Measurements from ENCODE around the gene MED17.

Gene MED17

DNA sequence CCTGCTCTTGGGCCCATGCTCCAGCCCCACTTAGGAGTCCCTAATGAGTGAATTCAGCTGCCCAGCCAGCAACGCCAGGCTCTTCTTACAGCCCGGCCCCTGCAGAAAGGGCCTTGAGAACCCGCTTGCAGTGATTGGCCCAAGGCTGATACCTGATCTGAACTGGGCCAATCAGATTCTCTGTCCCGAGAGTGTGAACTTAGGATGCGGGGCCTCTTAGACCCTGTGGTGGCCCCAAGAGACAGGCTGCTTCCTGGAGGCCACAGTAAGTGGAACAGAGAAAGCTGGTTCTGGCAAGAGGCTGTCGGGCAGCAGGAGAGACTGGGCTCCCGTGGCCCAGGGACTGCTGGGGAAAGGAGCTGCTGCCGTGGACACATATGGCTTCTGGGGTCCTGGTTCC, 54.9 kb downstream of the MED17 start:
- no peak for ATAC-seq

DNA sequence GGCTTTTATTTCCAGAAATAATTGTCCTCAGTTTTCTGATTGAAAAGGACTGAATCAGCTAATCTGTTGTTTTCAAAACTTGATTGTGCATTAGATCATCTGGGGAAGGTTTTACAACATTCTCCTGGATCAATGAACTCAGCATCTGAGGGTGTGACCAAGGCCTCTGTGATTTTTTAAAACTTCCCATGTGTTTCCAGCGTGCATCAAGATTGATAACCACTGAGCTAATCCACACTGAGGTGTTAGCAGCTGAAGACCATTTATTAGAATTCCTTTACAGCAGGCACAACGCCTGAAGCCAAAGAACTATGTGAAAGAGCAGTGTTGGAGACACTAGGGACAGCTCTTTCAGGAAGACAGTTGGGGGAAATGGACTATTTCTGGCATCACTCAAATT, 56.1 kb downstream of the MED17 start:
- ATAC-seq, result no peak
- TF ChIP-seq ESRRG (CRISPR knock-in tag; IDR thresholded peaks at IDR 0.05) (no peak), TCF4 (CRISPR knock-in tag; IDR thresholded peaks at IDR 0.05; ENCODE audit: borderline replicate concordance) (no peak), ZFP3 (CRISPR knock-in tag; IDR thresholded peaks at IDR 0.05) (no peak), GLIS3 (CRISPR knock-in tag; IDR thresholded peaks at IDR 0.05) (no peak), ARNTL (CRISPR knock-in tag; IDR thresholded peaks at IDR 0.05; ENCODE audit: borderline replicate concordance, low read depth) (no peak)
- TF ChIP-seq, protein P1, sequence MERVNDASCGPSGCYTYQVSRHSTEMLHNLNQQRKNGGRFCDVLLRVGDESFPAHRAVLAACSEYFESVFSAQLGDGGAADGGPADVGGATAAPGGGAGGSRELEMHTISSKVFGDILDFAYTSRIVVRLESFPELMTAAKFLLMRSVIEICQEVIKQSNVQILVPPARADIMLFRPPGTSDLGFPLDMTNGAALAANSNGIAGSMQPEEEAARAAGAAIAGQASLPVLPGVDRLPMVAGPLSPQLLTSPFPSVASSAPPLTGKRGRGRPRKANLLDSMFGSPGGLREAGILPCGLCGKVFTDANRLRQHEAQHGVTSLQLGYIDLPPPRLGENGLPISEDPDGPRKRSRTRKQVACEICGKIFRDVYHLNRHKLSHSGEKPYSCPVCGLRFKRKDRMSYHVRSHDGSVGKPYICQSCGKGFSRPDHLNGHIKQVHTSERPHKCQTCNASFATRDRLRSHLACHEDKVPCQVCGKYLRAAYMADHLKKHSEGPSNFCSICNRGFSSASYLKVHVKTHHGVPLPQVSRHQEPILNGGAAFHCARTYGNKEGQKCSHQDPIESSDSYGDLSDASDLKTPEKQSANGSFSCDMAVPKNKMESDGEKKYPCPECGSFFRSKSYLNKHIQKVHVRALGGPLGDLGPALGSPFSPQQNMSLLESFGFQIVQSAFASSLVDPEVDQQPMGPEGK (CRISPR knock-in tag; IDR thresholded peaks at IDR 0.05; ENCODE audit: borderline replicate concordance), result no peak
- TF ChIP-seq, protein P2, sequence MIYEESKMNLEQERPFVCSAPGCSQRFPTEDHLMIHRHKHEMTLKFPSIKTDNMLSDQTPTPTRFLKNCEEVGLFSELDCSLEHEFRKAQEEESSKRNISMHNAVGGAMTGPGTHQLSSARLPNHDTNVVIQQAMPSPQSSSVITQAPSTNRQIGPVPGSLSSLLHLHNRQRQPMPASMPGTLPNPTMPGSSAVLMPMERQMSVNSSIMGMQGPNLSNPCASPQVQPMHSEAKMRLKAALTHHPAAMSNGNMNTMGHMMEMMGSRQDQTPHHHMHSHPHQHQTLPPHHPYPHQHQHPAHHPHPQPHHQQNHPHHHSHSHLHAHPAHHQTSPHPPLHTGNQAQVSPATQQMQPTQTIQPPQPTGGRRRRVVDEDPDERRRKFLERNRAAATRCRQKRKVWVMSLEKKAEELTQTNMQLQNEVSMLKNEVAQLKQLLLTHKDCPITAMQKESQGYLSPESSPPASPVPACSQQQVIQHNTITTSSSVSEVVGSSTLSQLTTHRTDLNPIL (CRISPR knock-in tag; IDR thresholded peaks at IDR 0.05; ENCODE audit: low read depth), result no peak

More for the DNA sequence above, 54.9 kb downstream of the MED17 start:
- TF ChIP-seq ZFP3 (CRISPR knock-in tag; IDR thresholded peaks at IDR 0.05) (no peak), ZNF70 (CRISPR knock-in tag; IDR thresholded peaks at IDR 0.05) (no peak), TCF4 (CRISPR knock-in tag; IDR thresholded peaks at IDR 0.05; ENCODE audit: borderline replicate concordance) (no peak), TOX (CRISPR knock-in tag; IDR thresholded peaks at IDR 0.05; ENCODE audit: borderline replicate concordance) (no peak), CSDC2 (CRISPR knock-in tag; IDR thresholded peaks at IDR 0.05) (no peak), ZNF8 (CRISPR knock-in tag; IDR thresholded peaks at IDR 0.05) (no peak), GLIS3 (CRISPR knock-in tag; IDR thresholded peaks at IDR 0.05) (no peak), ISL1 (CRISPR knock-in tag; IDR thresholded peaks at IDR 0.05) (no peak), ZC3H10 (CRISPR knock-in tag; IDR thresholded peaks at IDR 0.05) (no peak)
- TF ChIP-seq, protein P3, sequence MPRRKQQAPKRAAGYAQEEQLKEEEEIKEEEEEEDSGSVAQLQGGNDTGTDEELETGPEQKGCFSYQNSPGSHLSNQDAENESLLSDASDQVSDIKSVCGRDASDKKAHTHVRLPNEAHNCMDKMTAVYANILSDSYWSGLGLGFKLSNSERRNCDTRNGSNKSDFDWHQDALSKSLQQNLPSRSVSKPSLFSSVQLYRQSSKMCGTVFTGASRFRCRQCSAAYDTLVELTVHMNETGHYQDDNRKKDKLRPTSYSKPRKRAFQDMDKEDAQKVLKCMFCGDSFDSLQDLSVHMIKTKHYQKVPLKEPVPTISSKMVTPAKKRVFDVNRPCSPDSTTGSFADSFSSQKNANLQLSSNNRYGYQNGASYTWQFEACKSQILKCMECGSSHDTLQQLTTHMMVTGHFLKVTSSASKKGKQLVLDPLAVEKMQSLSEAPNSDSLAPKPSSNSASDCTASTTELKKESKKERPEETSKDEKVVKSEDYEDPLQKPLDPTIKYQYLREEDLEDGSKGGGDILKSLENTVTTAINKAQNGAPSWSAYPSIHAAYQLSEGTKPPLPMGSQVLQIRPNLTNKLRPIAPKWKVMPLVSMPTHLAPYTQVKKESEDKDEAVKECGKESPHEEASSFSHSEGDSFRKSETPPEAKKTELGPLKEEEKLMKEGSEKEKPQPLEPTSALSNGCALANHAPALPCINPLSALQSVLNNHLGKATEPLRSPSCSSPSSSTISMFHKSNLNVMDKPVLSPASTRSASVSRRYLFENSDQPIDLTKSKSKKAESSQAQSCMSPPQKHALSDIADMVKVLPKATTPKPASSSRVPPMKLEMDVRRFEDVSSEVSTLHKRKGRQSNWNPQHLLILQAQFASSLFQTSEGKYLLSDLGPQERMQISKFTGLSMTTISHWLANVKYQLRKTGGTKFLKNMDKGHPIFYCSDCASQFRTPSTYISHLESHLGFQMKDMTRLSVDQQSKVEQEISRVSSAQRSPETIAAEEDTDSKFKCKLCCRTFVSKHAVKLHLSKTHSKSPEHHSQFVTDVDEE (CRISPR knock-in tag; IDR thresholded peaks at IDR 0.05), result no peak
- TF ChIP-seq, protein P4, sequence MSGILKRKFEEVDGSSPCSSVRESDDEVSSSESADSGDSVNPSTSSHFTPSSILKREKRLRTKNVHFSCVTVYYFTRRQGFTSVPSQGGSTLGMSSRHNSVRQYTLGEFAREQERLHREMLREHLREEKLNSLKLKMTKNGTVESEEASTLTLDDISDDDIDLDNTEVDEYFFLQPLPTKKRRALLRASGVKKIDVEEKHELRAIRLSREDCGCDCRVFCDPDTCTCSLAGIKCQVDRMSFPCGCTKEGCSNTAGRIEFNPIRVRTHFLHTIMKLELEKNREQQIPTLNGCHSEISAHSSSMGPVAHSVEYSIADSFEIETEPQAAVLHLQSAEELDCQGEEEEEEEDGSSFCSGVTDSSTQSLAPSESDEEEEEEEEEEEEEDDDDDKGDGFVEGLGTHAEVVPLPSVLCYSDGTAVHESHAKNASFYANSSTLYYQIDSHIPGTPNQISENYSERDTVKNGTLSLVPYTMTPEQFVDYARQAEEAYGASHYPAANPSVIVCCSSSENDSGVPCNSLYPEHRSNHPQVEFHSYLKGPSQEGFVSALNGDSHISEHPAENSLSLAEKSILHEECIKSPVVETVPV (CRISPR knock-in tag; IDR thresholded peaks at IDR 0.05), result no peak

DNA sequence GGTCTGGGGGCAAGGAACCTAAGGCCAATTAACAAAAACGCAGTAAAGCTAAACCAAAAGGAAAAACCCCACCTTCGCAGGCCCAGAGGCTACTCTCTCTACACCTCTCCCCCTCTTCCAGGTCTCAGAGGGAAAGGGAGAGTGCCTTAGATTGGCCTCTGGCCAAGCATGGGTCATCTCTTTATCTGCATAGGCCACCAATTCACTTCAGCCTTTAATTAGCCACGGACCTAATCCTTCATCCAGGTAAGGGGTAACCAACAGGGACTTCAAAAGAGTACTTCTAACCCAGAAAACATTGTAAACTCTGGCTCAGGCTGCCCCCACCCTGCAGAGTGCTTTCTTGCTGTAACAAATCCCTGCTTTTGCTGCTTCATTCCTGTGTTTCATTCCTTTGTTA, 56.9 kb downstream of the MED17 start:
- ATAC-seq, result 0 out of 3 replicates have a peak, but pooled peaks have one; percentile 8

More for the DNA sequence above, 56.9 kb downstream of the MED17 start:
- TF ChIP-seq ARNTL (CRISPR knock-in tag; IDR thresholded peaks at IDR 0.05; ENCODE audit: borderline replicate concordance, low read depth) (no peak), TCF4 (CRISPR knock-in tag; IDR thresholded peaks at IDR 0.05; ENCODE audit: borderline replicate concordance) (no peak), OSR1 (CRISPR knock-in tag; IDR thresholded peaks at IDR 0.05) (no peak), ZC3H10 (CRISPR knock-in tag; IDR thresholded peaks at IDR 0.05) (no peak), SNAI2 (CRISPR knock-in tag; IDR thresholded peaks at IDR 0.05) (no peak), ZNF8 (CRISPR knock-in tag; IDR thresholded peaks at IDR 0.05) (no peak), ZNF70 (CRISPR knock-in tag; IDR thresholded peaks at IDR 0.05) (no peak), CSDC2 (CRISPR knock-in tag; IDR thresholded peaks at IDR 0.05) (no peak), ISL1 (CRISPR knock-in tag; IDR thresholded peaks at IDR 0.05) (no peak), ZFP3 (CRISPR knock-in tag; IDR thresholded peaks at IDR 0.05) (no peak), ESRRG (CRISPR knock-in tag; IDR thresholded peaks at IDR 0.05) (no peak), TOX (CRISPR knock-in tag; IDR thresholded peaks at IDR 0.05; ENCODE audit: borderline replicate concordance) (no peak), PPARA (CRISPR knock-in tag; IDR thresholded peaks at IDR 0.05; ENCODE audit: borderline replicate concordance) (no peak)
- TF ChIP-seq, protein P5, sequence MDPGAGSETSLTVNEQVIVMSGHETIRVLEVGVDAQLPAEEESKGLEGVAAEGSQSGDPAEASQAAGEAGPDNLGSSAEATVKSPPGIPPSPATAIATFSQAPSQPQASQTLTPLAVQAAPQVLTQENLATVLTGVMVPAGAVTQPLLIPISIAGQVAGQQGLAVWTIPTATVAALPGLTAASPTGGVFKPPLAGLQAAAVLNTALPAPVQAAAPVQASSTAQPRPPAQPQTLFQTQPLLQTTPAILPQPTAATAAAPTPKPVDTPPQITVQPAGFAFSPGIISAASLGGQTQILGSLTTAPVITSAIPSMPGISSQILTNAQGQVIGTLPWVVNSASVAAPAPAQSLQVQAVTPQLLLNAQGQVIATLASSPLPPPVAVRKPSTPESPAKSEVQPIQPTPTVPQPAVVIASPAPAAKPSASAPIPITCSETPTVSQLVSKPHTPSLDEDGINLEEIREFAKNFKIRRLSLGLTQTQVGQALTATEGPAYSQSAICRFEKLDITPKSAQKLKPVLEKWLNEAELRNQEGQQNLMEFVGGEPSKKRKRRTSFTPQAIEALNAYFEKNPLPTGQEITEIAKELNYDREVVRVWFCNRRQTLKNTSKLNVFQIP (CRISPR knock-in tag; IDR thresholded peaks at IDR 0.05; ENCODE audit: borderline replicate concordance, low read depth), result no peak
- TF ChIP-seq, protein P3 (CRISPR knock-in tag; IDR thresholded peaks at IDR 0.05), result no peak
- TF ChIP-seq, protein P2 (CRISPR knock-in tag; IDR thresholded peaks at IDR 0.05; ENCODE audit: low read depth), result no peak

All from SK-N-SH treated with all-trans-retinoic acid at 6 μM for 48 hours (cell line).